HG03159 (cell line): ENCODE measurements around the gene ACY1.

Experiments used
- ATAC-seq: cut with Tn5 transposase; IDR thresholded peaks from one replicate; pipeline ENCODE4 v1.9.1; 2021; ENCODE audit warnings: mild to moderate bottlenecking, moderate library complexity; ENCODE audit not compliant: unreplicated experiment

ACY1 gene

GRCh38 chr3:52004163-52004787, 20.9 kb downstream of the ACY1 start:
- ATAC-seq, result no peak

DNA sequence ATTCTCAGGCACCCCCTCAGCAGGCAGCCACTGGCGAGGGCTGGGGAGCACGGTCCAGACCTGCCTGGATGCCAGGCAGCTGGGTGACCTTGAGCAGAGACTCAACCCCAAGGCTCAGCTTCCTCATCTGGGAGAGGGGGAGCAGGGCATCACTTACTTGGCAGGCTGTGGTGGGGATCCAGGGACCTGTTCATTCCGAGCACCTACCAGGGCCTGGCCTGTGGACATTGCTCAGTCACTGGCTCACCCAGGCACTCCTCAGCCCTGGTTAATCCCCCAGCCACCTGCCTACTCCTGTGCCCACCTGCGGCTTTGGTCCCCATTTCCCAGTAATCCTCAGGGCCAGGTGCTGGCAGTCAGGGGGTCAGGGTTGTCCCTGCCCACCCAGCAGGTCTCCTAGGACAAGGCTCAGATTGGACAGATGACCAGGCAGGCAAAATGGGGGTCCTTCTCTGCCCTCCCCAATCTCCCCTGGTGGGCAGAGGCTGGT, 21.6 kb downstream of the ACY1 start:
- no peak for ATAC-seq

GRCh38 chr3:52005571-52005986, 22.2 kb downstream of the ACY1 start:
- no peak for ATAC-seq

DNA sequence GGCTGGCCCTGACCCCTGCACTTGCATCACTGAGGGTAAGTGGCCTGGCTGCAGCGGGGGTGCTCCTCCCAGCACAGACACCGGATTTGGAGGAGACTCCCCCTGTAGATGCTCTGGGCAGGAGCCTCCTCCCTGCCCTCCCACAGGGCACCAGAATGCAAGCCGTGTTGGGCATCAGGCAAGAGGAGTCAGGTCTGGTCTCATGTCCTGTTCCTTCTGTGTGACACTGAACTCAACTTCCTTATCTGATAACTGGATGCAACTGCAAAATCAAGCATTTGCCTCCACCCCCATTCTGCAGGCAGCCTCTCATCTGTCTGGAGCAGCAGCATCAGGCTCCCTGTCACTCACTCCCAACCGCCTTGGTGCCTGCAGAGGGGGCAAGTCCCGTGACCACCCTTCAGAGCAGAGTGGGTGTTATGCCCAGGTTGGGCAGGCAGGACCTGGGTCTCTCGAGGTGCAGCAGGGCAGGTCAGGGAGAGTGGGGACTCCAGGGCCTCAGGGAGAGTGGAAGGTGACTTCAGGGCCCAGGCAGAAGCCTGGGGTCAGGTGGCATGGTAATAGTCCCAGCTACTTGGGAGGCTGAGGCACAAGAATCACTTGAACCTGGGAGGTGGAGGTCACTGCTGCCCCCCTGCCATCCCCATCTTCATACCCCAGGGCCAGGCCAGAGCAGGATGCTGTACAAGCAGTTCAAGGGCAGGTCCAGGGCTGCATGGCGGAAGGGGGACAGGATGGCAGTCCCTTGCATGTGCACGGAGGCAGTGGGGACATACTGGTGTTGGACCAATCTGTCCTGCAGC, 22.9 kb downstream of the ACY1 start:
- ATAC-seq, result no peak

DNA sequence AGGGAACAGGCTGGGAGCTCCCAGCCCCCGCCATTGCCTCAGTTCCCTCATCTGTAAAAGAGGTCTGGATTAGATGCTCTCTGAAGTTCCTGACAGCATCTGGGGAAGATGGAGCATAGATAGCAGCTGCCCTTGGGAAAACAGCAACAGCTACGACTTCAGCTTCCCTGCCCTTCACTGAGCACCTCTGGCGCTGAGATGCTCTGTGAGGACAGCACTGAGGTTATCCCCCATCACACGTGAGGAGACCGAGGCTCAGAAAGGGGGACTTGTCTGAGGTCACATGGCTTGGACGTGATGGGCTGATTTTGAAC, 23.4 kb downstream of the ACY1 start:
- ATAC-seq, result no peak

GRCh38 chr3:52007291-52007690, 24.0 kb downstream of the ACY1 start:
- no peak for ATAC-seq

DNA sequence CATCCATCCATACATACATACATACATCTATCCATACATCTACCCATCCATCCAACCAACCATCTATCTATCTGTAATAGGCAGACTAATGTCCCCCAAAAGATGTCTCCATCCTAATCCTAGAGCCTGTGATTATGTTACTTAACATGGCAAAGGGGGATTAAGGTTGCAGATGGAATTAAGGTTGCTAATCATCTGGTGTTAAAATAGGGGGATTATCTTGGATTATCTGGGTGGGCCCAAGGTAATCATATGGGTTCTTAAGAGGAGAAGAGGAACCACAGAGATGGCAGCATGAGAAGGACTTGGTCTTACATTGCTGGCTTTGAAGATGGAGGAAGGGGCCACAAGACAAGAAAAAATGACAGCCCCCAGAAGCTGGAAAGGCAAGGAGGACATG, 27.1 kb downstream of the ACY1 start:
- no peak for ATAC-seq

GRCh38 chr3:52012699-52013098, 29.4 kb downstream of the ACY1 start:
- no peak for ATAC-seq

DNA sequence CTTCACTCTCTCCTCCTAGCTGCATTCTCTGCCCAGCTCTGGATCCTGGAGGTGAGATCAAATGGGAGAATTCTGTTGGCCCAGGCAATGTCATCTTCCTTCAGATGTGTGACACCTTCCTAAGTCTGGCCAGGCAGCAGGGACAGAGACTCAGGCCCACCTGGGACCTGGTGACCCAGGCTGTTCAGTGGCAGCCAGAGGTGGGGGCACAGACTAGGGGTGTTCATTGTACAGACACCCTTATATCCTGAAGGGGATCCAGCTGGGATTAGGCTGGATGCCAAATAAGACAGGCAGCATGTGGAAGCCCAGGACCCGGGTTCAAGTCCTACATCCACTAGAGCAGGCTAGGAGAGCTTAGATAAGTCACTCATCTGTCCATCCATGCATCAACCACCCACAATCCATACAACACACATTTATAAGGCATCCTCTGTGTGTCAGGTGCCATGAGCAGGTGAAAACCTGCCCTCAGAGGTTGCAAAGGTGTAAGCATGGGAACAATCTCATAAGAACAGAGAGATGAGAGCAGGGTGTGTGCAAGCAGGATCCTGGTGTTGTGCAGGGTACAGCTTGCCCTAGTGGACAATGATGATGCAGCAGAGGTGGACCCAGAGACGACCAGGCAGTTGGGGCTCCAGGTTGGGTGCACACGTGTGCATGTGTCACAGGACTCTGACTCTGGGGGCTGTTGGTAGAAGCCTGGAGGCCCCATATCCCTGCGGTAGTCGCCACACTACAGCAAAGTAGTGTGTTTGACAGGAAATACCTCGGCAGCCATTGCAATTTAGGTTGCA, 30.7 kb downstream of the ACY1 start:
- ATAC-seq, result no peak

GRCh38 chr3:52014613-52015012, 31.3 kb downstream of the ACY1 start:
- ATAC-seq, result no peak

DNA sequence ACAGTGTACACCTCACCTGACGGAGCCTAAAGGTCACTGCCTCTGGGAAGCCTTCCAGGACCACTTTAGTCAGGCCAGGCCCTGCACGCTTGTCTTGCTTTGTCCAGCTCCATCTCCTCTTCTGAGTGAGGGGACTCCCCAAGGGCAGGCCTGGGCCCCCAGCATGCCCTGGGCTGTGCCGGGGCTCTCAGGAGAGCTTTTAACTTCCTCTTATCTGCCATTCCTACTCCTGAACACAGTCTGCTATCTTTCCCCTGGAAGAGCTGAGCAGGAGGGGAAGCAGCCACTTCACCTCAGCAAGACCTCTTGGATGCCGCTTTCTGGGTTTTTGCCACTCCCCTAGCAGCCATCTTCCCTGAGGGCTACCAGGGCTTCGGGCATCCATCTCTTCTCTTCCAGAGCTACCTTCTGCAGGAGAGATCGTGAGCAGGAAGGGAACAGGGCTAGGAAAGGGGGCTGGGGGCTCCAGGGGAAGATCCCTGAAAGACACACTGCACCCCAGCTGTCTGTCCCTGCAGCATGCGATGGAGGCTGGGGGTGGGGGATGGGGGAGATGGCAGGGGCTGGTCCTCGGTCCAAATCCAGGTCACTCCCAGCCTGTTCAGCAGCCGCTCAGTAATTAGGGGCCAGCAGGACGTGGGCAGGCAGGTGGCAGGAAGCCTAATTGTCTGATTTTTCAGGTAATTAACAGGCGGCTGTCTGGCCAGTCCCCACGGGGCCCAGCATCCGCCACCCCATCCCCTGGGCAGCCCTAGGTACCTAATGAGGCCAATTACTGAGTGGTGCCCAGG, 32.3 kb downstream of the ACY1 start:
- no peak for ATAC-seq

GRCh38 chr3:52017586-52017985, 34.3 kb downstream of the ACY1 start:
- no peak for ATAC-seq

DNA sequence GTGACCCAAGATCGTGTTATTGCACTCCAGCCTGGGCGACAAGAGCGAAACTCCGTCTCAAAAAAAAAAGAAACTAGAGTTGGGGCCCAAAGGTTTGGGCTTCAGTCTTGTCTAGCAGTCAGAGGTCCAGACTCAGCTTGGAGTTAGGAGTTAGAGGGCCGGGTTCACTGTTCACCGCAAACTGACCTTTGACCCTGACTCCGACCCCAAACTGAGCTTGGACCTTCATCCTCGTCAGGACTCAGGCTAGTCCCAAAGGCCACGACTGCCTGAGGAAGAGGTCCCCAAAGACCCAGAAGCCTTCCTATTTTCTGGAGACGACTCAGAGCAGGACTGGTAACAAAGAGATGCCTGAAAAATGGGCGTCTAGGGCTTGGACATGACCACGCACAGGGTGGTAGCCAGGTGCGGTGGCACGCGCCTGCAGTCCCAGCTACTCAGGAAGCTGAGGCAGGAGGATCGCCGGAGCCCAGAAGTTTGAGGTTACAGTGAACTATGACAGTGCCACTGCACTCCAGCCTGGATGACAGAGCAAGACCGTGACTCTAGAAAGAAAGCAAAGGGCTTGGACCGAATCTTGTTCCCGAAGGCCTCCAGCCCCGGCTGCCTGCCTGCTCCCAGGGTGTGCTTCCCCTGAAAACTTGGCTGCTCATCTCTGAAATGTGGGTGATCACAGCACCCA, 35.1 kb downstream of the ACY1 start:
- no peak for ATAC-seq

DNA sequence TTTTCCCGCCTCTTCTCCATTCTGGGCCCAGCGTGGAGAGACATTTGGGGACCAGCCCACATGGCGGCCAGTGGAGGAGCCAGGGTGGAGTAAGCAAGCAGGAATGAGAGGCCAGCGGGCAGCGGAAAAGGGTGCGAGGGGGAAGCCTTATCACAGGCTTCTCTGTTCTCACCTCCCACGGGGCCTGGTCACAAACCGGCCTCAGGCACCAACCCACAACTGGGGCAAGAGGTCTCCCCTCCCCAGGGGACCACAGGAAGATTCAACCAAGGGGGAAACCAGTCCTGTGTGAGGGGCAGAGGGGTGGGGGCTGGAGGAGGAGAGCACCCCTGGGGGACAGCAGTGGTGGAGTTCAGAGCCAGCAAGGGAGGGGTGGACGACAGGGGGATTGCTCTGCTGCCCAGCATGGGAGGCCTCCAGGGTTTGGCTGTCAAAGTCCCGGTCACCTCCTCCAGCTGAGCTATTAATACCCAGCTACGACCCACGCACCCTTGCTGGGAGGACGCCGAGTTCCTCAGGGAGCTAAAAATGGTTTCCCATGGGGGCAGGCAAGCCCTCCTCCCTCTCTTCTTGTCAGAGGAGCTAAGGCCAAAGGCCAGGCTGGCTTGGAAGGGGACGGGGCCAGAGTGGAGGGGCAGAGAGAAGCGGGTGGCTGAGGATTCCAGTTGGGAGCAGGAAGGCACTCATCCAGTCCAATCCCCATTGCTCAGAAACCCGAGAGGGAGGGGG, 36.2 kb downstream of the ACY1 start:
- ATAC-seq, result no peak

GRCh38 chr3:52020796-52021195, 37.5 kb downstream of the ACY1 start:
- ATAC-seq, result no peak

DNA sequence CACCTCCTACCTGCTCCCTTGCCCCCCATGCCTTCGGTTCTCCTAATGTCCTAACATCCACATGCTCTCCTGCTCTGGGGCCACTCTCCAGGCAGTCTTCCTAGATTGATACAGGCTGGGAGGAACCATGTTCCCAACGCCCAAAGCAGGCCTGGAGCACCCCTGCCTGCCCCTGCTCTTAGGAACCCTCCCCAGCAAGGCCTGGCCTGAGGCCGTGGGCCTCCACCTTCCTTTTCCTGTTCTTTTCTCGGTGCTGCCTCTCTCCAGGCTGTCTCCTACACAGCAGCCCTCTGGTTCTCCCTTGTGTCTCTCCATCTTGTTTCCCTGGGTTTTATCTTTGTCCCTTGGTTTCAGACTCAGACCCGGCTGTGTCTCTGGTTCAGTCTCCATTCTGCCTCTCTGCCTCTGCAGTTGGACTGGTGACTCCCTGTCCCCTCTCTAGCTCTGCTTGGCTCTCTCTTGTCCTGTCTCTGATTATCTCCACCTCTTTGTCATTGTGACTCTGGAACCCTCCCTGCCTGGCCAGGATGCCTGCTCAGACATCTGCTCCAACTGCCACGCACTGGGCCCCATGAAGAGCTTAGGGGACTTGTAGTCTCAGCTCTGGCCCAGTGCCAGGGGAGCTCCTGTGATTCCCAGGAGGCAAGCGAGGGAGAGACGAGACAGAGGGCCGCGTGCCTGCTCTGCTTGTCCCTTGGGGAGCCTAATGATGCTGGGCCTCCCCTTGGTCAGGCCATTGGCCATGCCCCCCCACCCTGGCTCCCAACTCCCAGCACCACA, 38.3 kb downstream of the ACY1 start:
- ATAC-seq, result no peak

GRCh38 chr3:52022323-52023100, 39.2 kb downstream of the ACY1 start:
- ATAC-seq, result no peak

GRCh38 chr3:52023101-52023770, 39.9 kb downstream of the ACY1 start:
- ATAC-seq, result no peak
